Measurements from ENCODE around the gene LIMS2.

DNA sequence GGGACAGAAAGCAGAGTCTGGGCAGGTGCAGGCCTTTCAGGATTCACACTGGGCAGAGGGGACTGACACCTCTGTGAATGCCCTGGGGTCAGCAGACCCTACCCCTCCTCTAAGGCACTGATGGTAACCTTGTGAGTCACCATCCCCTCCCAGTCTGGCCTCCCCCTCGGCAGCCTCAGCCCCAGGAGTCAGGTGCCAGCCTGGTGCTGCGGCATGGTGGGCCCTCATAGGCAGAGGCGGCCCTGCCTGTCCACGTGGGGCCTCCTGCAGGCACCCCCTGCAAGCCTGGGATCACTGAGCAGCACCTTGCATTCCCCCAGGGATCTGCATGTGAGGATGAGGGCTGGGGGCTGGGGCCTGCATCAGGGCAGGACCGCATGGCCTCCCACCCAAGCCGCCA lies 34.2 kb downstream of the LIMS2 start:
- TF ChIP-seq, protein P1, sequence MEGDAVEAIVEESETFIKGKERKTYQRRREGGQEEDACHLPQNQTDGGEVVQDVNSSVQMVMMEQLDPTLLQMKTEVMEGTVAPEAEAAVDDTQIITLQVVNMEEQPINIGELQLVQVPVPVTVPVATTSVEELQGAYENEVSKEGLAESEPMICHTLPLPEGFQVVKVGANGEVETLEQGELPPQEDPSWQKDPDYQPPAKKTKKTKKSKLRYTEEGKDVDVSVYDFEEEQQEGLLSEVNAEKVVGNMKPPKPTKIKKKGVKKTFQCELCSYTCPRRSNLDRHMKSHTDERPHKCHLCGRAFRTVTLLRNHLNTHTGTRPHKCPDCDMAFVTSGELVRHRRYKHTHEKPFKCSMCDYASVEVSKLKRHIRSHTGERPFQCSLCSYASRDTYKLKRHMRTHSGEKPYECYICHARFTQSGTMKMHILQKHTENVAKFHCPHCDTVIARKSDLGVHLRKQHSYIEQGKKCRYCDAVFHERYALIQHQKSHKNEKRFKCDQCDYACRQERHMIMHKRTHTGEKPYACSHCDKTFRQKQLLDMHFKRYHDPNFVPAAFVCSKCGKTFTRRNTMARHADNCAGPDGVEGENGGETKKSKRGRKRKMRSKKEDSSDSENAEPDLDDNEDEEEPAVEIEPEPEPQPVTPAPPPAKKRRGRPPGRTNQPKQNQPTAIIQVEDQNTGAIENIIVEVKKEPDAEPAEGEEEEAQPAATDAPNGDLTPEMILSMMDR (IDR thresholded peaks at IDR 0.05; ENCODE audit: low read depth, low read length) = no peak
- TF ChIP-seq POLR2A (IDR thresholded peaks at IDR 0.05; ENCODE audit: extremely low read depth, insufficient read length) = no peak

Data from NB4 (cell line).